HG03139 (cell line): ENCODE results near the gene IL5.
"Not testable (repeated sequence)": the region's sequence is repeated elsewhere in the genome, so short reads cannot be mapped to it uniquely, and the experiment has no call there.

Experiments used
- ATAC-seq: cut with Tn5 transposase; IDR thresholded peaks from one replicate; pipeline ENCODE4 v1.9.1; 2021; ENCODE audit not compliant: unreplicated experiment

IL5 gene

DNA sequence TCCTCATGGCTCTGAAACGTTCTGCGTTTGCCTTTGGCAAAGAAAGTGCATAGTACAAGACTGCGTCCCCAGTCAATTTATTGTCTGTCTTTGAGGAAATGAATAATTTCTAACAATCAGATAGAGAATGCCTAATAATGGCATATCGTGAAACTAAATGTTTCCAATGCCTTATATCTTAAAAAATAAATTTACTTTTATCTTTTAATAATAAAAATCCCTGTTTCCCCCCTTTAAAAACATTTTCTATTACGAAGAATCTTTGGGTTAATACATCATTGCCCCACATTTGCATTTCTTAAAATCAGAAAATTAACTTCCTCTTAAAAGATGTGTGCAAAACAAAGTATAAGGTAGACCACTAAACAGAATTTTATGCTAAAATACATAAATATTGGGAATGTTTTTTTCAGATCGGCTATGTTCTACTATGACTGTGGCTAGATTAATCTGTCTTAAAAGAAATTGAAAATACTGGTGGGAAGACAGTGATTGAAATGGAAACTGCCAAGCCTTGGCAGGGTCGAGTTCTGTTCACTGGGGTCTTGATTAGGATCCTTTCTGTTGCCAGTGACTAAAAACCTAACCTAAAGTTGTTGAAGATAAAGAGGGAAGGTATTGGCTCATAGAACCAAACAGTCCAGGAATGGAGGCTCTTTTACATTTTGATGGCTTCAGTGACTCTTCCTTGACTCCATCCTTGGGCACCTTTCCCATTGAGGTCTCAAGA is at the start of gene IL5:
TSS of gene IL5 (minus strand) at position 51 of the 730 bp plus-strand sequence. CDS start at position 7, 44 bp downstream.
- ATAC-seq, result no peak

DNA sequence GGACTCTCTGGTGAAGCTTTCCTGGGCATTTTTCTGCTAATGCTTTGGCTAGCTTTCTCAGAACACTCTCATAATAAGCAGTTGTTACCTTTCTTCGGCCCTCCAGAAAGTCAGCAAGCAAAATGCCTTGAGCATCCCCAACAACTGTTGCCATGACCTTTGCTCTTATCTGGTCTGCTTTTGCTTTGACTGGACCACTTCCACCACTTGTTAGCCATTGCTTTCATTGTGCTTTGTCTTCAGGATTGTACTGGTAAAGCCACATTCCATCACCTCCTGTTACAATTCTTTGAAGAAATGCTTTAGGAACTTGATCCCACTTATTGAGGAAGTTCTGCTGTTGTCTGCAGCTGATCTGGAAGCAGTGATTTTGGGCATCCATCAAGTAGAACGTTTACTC is 49.2 kb upstream of the IL5 start:
- ATAC-seq, result no peak

DNA sequence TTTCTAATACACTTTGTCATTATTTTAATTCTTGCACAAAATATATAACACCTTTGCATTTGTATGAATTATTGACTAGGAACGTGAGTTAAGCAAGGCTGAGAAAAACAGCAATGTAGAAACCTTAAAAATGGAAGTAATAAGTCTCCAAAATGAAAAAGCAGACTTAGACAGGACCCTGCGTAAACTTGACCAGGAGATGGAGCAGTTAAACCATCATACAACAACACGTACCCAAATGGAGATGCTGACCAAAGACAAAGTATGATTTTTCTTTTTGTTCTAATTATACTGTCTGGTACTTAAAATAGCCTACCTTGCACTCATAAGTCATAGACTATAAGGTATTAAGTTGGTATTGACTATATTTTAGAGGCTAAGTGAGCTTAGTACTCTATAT is 47.8 kb upstream of the IL5 start:
- ATAC-seq, result no peak

DNA sequence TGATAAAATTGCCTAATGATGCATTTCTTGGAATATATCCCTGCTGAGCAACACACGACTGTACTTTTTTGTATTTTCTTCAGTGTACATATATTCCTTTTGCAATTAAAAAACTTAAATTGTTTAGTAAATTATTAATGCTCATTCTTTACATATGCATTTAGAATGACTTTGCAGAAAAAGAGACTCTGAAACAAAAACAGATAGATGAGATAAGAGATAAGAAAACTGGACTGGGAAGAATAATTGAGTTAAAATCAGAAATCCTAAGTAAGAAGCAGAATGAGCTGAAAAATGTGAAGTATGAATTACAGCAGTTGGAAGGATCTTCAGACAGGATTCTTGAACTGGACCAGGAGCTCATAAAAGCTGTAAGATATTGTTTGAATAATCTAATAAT is 46.1 kb upstream of the IL5 start:
- no peak for ATAC-seq

DNA sequence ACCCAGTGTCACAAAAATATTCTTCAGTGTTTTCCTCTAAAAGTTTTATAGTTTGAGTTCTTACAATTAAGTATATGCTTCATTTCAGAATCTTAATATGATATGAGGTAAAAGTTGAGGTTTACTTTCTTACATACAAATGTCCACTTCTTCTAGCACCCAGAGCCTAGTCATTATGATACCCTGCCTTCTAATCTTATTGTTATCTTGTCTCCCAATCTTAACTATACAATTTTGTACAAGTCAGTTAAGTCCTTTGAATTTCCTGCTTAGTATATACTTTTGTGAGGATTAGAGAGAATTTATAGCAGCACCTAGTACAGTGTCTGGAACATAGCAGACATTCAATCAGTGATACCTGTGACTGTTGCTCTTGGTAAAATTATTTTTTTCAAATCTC is 42.7 kb upstream of the IL5 start:
- ATAC-seq, result no peak

DNA sequence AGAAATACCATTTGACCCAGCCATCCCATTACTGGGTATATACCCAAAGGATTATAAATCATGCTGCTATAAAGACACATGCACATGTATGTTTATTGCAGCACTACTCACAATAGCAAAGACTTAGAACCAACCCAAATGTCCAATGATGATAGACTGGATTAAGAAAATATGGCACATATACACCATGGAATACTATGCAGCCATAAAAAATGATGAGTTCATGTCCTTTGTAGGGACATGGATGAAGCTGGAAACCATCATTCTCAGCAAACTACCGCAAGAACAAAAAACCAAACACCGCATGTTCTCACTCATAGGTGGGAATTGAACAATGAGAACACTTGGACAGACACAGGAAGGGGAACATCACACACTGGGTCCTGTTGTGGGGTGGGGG is 41.2 kb upstream of the IL5 start:
- not testable (repeated sequence) for ATAC-seq

DNA sequence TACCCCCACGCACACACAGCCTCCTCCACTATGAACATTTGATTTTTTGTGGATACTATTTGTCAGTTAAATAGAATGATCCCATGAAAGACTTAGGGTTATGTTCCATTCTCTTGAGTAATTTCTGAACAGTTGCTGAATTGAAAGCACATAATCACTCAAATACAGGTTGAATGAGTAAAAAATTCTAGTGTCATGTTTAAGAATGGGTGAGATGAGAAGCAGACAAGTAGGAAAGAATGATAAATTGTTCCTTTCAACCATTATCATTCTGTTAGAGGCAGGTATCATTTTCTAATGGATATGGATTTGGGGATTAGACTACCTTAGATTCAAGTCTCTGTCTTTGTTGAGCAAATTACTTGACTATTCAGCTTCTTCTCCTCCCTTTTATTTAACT is 32.8 kb upstream of the IL5 start:
- ATAC-seq, result no peak

DNA sequence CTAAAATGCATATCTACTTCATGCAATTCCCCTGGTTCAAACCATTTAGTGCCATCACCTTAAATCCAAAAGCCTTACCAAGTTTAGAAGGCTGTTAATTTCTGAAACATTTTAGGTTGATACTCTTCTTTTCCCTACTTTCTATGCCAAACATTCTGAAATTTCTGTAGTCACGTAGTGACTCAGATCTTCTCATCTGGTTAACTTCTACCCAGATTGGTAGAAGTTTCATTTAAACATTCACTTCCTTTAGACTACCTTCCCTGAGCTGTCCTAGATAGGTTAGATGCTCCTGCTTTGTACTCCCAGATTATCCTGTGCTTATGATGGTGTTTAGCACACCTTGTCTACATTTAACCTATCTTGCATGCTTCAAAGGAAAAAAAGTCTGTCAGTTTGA is 23.3 kb upstream of the IL5 start:
- no peak for ATAC-seq

DNA sequence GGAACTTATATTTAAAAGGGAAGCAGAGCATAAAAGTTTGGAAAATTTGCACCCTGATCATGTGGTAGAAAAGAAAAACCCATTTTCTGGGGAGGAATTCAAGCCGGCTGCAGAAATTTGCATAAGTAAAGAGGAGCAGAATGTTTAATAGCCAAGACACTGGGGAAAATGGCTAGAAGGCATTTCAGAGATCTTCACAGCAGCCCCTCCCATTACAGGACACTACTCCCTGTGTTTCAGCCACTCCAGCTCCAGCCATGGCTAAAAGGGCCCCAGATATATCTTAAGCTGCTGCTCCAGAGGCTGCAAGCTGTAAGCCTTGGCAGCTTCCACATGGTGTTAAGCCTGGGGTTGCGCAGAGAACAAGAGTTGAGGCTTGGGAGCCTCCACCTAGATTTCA is 21.2 kb upstream of the IL5 start:
- not testable (repeated sequence) for ATAC-seq

DNA sequence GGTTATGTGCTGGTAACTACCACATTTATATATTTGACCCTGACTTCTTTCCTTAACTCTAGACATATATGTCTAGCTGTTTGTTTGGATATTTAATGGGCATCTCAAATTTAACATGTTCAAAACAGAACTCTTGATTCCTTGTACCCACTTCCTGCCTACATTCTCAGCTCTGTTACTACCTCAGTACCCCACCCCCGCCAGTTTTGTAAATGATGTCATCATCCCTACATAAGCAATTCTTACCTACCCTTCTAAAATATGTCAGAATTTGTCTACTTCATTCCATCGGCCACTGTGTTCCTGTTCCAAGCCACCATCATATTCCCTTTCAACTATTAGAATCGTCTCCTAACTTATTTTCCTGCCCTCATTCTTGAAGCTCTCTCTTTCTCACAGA is 18.3 kb upstream of the IL5 start:
- no peak for ATAC-seq

DNA sequence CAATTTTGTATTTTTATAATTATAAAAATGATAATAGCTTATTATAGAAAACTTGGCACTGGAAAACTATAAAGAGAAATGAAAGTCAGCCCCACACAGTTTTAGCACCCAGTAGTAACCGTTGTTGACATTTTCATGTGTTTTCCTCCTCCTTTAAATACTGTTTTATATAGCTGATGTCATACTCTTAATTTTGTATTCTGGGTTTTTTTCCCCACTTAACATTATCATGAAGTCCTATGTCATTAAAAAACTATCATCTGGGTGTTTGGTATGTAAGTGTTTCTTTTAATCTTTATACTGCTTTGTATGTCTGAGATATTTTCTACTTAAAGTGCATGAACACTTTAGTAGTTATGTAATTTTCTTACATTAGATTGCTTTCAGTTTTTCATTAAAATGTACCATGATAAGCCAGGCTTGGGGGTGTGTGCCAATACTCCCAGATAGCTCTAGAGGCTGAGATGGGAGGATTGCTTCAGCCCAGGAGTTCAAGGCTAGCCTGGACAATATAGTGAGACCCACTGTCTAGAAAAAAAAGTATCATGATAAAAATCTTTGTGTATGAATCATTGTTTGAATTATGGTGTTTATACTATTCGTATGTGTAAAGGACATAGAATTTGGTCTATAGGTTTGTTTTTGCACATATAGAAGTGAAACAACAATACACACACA is 16.2 kb upstream of the IL5 start:
- no peak for ATAC-seq

DNA sequence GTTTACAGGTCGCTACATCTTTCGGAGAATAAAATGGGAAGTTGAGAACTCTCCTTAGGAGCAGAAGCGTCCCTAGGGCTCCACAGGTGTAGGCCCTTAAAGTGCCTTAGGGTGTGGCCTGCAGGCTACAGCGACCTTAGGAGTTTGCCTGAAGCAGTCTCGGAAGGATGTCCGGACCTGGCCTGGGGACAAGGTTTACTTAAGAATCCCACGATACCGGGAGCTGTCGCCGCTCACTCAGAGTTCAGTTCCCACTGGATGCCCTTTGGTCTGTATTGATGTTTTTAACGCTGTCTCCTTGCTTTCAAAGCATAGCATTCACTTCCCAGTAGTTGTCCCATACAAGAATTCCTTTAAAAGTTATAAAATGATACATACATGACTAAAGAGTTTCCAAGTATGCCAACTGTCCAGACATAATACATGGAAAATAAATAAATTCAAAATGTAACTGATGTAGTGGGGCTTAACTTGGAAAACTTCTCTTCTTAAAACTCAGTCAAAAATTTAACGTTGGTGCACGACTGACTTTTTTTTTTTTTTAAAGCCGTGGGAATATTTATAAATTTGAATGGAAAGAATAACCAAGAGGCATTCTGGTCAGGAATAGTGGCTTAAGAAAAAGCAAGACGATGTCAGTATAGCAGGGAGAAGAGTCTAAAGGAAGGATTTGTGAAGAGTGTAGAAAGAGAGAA is 14.3 kb upstream of the IL5 start:
- ATAC-seq, result peak; percentile 21

DNA sequence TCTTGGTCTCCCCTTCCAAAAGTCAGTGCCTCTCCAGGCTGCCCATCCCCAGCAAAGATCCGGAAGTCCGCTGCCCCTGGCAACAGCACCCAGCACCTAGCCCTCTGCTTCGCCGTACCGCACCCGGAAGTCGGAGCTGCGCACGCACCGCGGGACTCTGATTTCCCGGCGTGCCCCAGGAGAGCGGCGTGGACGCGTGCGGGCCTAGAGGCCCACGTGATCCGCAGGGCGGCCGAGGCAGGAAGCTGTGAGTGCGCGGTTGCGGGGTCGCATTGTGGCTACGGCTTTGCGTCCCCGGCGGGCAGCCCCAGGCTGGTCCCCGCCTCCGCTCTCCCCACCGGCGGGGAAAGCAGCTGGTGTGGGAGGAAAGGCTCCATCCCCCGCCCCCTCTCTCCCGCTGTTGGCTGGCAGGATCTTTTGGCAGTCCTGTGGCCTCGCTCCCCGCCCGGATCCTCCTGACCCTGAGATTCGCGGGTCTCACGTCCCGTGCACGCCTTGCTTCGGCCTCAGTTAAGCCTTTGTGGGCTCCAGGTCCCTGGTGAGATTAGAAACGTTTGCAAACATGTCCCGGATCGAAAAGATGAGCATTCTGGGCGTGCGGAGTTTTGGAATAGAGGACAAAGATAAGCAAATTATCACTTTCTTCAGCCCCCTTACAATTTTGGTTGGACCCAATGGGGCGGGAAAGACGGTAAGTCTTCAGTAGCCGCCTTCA is 13.6 kb upstream of the IL5 start, which contains the start of gene RAD50:
TSS of gene RAD50 (plus strand) at position 215 of the 715 bp plus-strand sequence. CDS start at position 563, 348 bp downstream.
- peak; percentile 98 for ATAC-seq

DNA sequence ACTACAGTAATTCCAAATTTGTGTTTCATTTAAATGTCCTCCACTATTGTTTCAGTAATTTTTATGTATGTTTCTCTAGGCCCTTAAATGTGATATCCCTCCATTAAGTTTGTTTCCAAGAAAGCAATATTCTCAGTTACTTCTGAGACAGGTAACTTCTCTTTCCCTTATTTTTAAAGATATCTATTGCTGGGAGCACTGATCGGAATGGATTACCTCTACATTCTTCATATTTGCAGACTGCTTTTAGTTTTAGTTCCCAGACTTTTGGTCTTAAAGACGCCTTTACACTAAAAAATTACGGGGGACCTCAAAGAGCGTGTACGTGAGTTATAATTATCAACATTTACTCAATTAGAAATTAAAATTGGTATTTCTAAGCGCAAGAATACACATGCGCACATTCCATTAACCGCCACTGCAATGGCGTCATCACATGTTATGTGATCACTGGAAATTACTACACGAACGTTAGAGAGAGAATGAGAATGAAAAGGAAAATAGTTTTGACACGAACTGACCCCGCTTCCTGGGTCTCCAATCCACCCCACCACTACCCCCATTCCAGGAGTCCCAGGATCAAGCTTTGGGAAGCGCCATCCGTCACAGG is 12.9 kb upstream of the IL5 start:
- ATAC-seq, result no peak

DNA sequence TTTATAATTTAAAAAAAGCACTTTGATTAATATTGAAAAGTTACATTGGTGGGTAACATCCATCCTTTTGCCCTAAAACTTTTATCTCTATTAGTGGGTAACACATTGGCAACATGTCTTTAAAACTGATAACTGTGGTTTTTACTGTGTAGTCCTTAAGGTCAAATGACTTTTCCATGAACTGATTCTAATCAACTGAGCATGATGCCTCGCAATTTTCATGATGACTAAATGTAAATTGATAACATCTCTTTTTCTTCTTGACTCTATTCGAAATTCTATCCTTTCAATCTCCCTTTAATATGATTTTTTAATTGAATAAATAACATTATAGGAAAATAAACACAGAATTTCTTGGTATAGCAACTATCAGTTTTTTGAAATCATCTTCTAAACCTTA is 6.3 kb upstream of the IL5 start:
- no peak for ATAC-seq

DNA sequence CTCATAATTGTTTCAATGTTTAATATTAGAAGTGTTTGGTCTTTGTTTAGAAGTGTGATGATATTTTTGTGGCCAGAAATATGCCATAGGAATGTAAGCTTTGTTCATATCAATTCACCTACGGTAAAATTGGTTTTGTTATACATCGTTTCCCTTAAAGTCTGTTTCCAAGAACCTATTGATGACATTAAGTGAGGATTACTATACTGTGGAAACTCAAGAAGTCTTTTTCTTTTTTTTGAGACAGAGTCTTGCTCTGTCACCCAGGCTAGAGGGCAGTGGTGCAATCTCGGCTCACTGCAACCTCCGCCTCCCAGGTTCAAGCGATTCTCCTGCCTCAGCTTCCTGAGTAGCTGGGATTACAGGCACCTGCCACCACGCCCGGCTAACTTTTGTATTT is 5.5 kb upstream of the IL5 start:
- ATAC-seq, result not testable (repeated sequence)

DNA sequence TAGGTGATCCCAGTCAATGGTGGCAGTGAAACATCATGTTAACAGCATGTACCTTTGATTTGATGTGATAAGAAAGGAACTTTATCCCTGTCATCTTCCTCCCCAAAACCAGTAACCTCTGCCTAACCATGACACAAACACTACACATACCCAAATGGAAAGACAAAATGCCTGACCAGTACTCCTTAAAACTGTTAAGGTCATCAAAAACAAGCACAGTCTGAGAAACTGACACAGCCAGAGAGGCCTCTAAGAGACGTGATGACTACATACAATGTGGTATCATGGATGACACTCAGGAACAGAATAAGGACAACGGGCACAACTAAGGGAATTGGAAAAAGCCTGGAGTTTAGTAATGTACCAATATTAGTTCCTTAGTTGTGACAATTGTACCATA is 3.9 kb upstream of the IL5 start:
- ATAC-seq, result no peak

DNA sequence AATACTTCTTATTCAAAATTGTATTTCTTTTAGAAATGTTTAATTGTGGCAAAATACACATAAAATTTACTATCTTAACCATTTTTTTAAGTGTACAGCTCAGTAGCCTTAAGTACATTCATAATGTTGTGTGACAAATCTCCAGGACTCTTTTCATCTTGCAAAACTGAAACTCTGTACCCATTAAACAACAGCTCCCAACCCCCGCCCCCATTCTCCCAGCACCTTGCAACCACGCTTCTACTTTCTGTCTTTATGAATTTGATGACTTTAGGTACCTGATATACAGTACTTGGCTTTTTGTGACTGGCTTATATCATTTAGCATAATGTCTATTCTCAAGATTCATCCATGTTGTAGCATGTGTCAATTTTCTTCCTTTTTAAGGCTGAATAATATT is 2.8 kb upstream of the IL5 start:
- no peak for ATAC-seq

DNA sequence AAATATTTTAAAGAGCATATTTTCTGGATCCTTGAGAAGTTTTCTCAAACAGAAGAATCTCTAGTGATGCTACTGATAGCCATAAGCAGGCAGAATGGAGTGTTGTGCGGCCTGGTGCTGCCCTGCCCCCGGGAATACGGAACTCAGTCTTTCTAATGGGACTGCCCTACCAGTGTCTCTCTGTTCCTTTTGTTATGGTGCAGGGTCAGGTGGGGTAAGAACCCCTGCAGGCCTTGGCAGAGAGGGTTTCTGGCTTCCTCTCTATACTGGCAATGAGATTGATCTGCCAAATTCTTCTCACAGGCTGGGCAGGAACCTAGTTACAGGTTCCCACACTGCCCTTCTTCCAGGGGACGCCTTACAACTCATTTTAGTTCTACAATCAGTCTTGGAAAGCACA is 2.6 kb downstream of the IL5 start:
- no peak for ATAC-seq

DNA sequence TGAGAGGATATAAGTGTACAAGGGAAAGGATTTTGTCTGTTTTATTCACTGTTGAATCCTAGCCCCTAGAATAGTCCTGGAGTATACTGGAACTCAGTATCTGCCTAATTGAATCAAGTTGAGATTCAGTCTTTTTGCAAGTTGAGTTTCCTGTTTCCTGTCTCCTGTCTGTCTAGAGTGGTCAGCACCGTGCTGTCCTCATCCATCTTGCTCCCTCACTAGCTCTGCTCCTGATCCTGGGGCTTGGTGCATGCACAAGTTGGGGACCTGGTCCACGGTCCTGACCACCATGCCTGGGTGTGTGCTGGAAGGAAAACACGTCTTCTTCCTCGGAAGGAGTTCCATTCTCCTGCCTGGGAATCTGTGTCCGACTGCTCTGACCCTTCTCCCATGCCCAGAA is 3.2 kb downstream of the IL5 start:
- ATAC-seq, result no peak

DNA sequence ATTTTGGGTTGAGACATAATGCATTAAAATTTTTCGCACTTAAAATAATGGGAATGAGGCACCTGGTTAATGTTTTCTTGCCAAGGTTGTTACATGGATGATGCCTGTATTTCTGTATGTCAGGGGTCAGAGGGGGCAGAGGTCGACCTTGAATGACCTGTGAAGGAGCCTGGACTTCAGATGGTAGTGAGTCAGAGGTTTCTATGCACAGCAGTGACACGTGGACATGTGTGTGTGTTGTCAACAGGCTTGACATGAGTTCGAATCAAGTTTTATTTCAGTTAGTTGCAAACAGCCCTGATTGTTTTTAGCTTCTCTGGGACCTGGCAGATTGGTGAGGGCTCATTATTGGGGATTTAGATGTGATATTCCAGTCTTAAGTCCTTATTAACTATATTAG is 3.6 kb downstream of the IL5 start:
- no peak for ATAC-seq
